Fibroblast of lung (primary cell): ENCODE results near the gene CUBN. TPM values are rescaled to one million over a fixed set of nuclear protein-coding genes. Genes with fewer than 3 reads are reported as not detected.

Experiments
- DNase-seq, 2 donors: peaks; one replicate each; pipeline versions ENCODE4 v3.0.0 to v3.0.0-alpha.2; 2010; ENCODE audit warnings: low read depth in 2 of 2
- H2AFZ ChIP-seq: 2 replicates; pipeline ENCODE4 v1.5.1; 2012; ENCODE audit warnings: low read length, control low read depth, inconsistent platforms
- H3K27ac ChIP-seq: 2 replicates; pipeline ENCODE4 v1.5.1; 2011; ENCODE audit warnings: low read length, control low read depth; ENCODE audit not compliant: insufficient read depth
- H3K27me3 ChIP-seq: 2 replicates; pipeline ENCODE4 v1.5.1; 2011; ENCODE audit warnings: mild to moderate bottlenecking, low read length; ENCODE audit not compliant: control insufficient read depth, insufficient read depth
- H3K36me3 ChIP-seq: 2 replicates; pipeline ENCODE4 v1.5.1; 2011; ENCODE audit warnings: low read length; ENCODE audit not compliant: control insufficient read depth, insufficient read depth
- H3K4me1 ChIP-seq: 2 replicates; pipeline ENCODE4 v1.5.1; 2011; ENCODE audit warnings: low read length; ENCODE audit not compliant: control insufficient read depth, insufficient read depth; ENCODE audit errors: extremely low read depth
- H3K4me2 ChIP-seq: 2 replicates; pipeline ENCODE4 v1.5.1; 2011; ENCODE audit warnings: low read length, control low read depth; ENCODE audit not compliant: insufficient read depth; ENCODE audit errors: extremely low read depth
- H3K4me3 ChIP-seq, 4 experiments: fragments of 200-600 bp in 1 of 4; sonication (generic) in 1 of 4; replicated peaks in 1 of 4; 2 replicates each; pipeline ENCODE4 v1.5.1; 2011 to 2016; ENCODE audit warnings: low read length in 4 of 4, low read depth in 3 of 4, mild to moderate bottlenecking in 3 of 4, control low read depth in 2 of 4, inconsistent platforms in 1 of 4, mixed read lengths in 1 of 4; ENCODE audit not compliant: insufficient read depth in 1 of 4; ENCODE audit errors: control extremely low read depth in 1 of 4
- H3K79me2 ChIP-seq: 2 replicates; pipeline ENCODE4 v1.5.1; 2012; ENCODE audit warnings: mild to moderate bottlenecking, low read length, inconsistent platforms; ENCODE audit not compliant: control insufficient read depth, insufficient read depth
- H3K9ac ChIP-seq: 2 replicates; pipeline ENCODE4 v1.5.1; 2011; ENCODE audit warnings: mild to moderate bottlenecking, low read length, control low read depth; ENCODE audit not compliant: insufficient read depth
- H3K9me3 ChIP-seq: 2 replicates; pipeline ENCODE4 v1.5.1; 2012; ENCODE audit warnings: low read depth, low read length; ENCODE audit not compliant: control insufficient read depth, insufficient read depth
- H4K20me1 ChIP-seq: 2 replicates; pipeline ENCODE4 v1.5.1; 2011; ENCODE audit warnings: low read length; ENCODE audit not compliant: control insufficient read depth, insufficient read depth; ENCODE audit errors: extremely low read depth
- EZH2 ChIP-seq: IDR thresholded peaks from 2 replicates; pipeline ENCODE4 v1.5.1; 2012; ENCODE audit warnings: low read length, control low read depth, mild to moderate bottlenecking; ENCODE audit errors: missing control alignments
- polyA plus RNA-seq, 2 donors: library from polyadenylated mRNA; depleted of rRNA in 1 of 2; stranded (reverse) in 1 of 2; unstranded in 1 of 2; fragments of >200 nt; gene quantifications; 2 replicates each; pipeline ENCODE4 v1.2.1, GENCODE V29; 2011 to 2012; ENCODE audit warnings: missing spikeins in 1 of 2
- total RNA-seq: library from RNA; depleted of rRNA; stranded (reverse); fragments of >200 nt; gene quantifications from 2 replicates; pipeline ENCODE4 v1.2.1, GENCODE V29; 2014
- TF ChIP-seq, protein P1 (sequence below), 2 donors: IDR thresholded peaks in 1 of 2; conservative IDR thresholded peaks in 1 of 2; 1 replicate in 1 of 2; 2 replicates in 1 of 2; pipeline ENCODE4 v1.5.1; 2011 to 2012; ENCODE audit warnings: low read length in 2 of 2, control low read depth in 1 of 2, inconsistent platforms in 1 of 2, low read depth in 1 of 2, mild to moderate bottlenecking in 1 of 2

The CUBN gene
- total and polyA plus RNA-seq, 2 donors (not counting 1 experiment from before 2014, with no cell fraction given): 1.3 to 1.5 TPM

DNA sequence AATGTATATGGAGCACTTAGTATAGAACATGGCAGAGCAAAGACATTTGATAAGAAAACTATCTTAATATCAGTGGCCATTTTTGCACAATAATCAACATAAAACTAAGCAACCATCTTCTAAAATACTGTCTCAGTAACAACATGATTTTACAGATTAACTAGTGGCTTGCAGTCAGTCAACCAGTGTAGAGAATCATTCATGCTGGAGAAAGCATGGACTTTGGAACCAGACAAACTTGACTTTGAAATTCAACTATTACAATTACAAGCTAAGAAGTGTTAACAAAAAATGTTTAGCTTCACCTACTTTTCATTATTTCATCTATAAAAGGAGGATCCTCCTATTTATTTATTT lies 27.7 kb downstream of the CUBN start:
- Histone ChIP-seq H3K4me1 (no peaks in the 10 kb centered on the region), H3K4me2 (no peak overlapping the region), H3K27me3 (no peaks in the 10 kb centered on the region), H3K4me3 (no peak overlapping the region), H4K20me1 (no peaks in the 10 kb centered on the region), H3K79me2 (no peaks in the 10 kb centered on the region), H3K9me3 (no peaks in the 10 kb centered on the region), H3K27ac (no peak overlapping the region), H3K36me3 (no peaks in the 10 kb centered on the region), H2AFZ (no peak overlapping the region), H3K9ac (no peak overlapping the region)
- TF ChIP-seq EZH2: no peak
- TF ChIP-seq, protein P1, sequence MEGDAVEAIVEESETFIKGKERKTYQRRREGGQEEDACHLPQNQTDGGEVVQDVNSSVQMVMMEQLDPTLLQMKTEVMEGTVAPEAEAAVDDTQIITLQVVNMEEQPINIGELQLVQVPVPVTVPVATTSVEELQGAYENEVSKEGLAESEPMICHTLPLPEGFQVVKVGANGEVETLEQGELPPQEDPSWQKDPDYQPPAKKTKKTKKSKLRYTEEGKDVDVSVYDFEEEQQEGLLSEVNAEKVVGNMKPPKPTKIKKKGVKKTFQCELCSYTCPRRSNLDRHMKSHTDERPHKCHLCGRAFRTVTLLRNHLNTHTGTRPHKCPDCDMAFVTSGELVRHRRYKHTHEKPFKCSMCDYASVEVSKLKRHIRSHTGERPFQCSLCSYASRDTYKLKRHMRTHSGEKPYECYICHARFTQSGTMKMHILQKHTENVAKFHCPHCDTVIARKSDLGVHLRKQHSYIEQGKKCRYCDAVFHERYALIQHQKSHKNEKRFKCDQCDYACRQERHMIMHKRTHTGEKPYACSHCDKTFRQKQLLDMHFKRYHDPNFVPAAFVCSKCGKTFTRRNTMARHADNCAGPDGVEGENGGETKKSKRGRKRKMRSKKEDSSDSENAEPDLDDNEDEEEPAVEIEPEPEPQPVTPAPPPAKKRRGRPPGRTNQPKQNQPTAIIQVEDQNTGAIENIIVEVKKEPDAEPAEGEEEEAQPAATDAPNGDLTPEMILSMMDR (conservative IDR thresholded peaks at IDR 0.05 in 1 of 2, IDR thresholded peaks at IDR 0.05 in 1 of 2; ENCODE audit: low read depth in 1 of 2, low read length in 2 of 2): no peak
- DNase-seq: no peak

DNA sequence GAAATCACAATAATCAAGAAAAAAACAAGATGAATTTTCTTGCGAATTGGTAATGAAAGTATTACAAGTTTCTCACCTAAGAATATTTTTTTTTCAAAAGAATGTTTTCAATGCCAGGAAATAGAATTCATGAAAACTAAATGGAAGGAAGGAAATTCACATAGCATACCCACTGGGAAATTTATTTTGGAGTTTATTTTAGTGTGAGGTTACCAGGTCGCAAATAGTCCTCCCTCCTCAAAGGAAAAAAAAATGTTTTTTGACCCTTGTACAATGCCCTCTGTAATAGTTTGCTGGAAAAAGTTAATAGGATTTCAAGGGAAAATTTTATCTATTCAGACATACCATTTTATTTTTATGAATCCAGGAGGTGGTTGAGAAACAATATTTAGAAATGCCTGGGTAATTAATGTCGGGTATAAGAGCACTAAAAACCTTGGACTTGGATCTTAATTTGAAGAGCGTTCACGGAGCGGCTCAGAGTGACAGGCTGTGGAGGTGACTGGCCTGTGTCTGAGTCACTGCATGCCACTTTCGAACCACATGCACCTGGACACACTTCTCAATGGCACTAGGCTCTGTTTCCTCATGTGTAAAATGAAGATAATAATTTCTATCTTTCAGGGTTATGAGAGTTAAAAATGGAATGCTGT lies 28.2 kb downstream of the CUBN start:
- no peaks in the 10 kb centered on the region for H3K36me3 ChIP-seq
- H3K27ac ChIP-seq: no peak overlapping the region
- no peaks in the 10 kb centered on the region for H3K27me3 ChIP-seq
- H3K79me2 ChIP-seq: no peaks in the 10 kb centered on the region
- no peaks in the 10 kb centered on the region for H3K4me1 ChIP-seq
- no peaks in the 10 kb centered on the region for H3K9me3 ChIP-seq
- no peak for DNase-seq
- no peaks in the 10 kb centered on the region for H4K20me1 ChIP-seq
- no peak overlapping the region for H3K4me2 ChIP-seq
- TF ChIP-seq, protein P1 (conservative IDR thresholded peaks at IDR 0.05 in 1 of 2, IDR thresholded peaks at IDR 0.05 in 1 of 2; ENCODE audit: low read depth in 1 of 2, low read length in 2 of 2): no peak
- no peak for TF ChIP-seq EZH2
- no peak overlapping the region for H3K9ac ChIP-seq
- no peak overlapping the region for H3K4me3 ChIP-seq
- no peak overlapping the region for H2AFZ ChIP-seq

DNA sequence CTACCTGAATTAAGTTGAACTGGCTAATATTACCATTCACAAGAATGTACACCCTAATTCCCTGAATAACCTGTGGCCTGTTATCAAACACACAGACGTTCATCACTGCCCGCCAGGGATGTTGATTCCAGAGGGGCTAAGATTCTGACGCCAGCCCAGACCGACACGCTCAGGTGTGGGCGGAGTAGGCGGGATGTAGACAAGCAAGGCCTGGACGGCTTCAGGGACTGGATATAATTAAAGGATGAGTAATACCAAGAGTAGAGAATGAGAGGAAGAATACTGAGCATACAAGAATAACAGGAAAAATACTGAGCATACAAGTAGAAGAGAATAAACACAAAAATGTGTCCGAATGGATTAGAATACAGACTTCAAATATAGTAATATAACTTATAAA lies 29.0 kb downstream of the CUBN start:
- peak in 1 of 2 donors; percentile 46 for DNase-seq
- Histone ChIP-seq H3K4me3 (no peak overlapping the region), H3K9me3 (no peaks in the 10 kb centered on the region), H3K27me3 (no peaks in the 10 kb centered on the region), H2AFZ (no peak overlapping the region), H3K4me2 (no peak overlapping the region), H3K9ac (no peak overlapping the region), H3K4me1 (no peaks in the 10 kb centered on the region), H4K20me1 (no peaks in the 10 kb centered on the region), H3K79me2 (no peaks in the 10 kb centered on the region), H3K36me3 (no peaks in the 10 kb centered on the region), H3K27ac (no peak overlapping the region)
- TF ChIP-seq, protein P1 (conservative IDR thresholded peaks at IDR 0.05 in 1 of 2, IDR thresholded peaks at IDR 0.05 in 1 of 2; ENCODE audit: low read depth in 1 of 2, low read length in 2 of 2): no peak
- no peak for TF ChIP-seq EZH2
